ENCODE data around the gene MMGT1.
A peak's percentile ranks its signal among the peaks of the same experiment; 100 is the strongest.
"Not testable (repeated sequence)": the region's sequence is repeated elsewhere in the genome, so short reads cannot be mapped to it uniquely, and the experiment has no call there.

The MMGT1 gene

GRCh38 chrX:135981010-135981409 lies 7.2 kb upstream of the MMGT1 start:
- no peak overlapping the region for H3K4me3 ChIP-seq (ENCODE audit: low read length)
- H3K4me1 ChIP-seq (ENCODE audit: insufficient read depth, low read length): peaks cover 5% of the 10 kb centered on the region
- no peaks in the 10 kb centered on the region for H3K9me3 ChIP-seq (ENCODE audit: low read length)
- H3K27me3 ChIP-seq (ENCODE audit: insufficient read depth, low read length): no peaks in the 10 kb centered on the region
- H2AFZ ChIP-seq (ENCODE audit: low read depth, low read length): no peak overlapping the region
- H3K36me3 ChIP-seq (ENCODE audit: insufficient read depth, low read length): no peaks in the 10 kb centered on the region

GRCh38 chrX:135977611-135978010 lies 3.8 kb upstream of the MMGT1 start:
- Histone ChIP-seq H3K9me3 (ENCODE audit: low read length) (no peaks in the 10 kb centered on the region), H3K4me3 (ENCODE audit: low read length) (no peak overlapping the region), H2AFZ (ENCODE audit: low read depth, low read length) (no peak overlapping the region), H3K4me1 (ENCODE audit: insufficient read depth, low read length) (peaks cover 7% of the 10 kb centered on the region), H3K36me3 (ENCODE audit: insufficient read depth, low read length) (no peaks in the 10 kb centered on the region), H3K27me3 (ENCODE audit: insufficient read depth, low read length) (no peaks in the 10 kb centered on the region)

DNA sequence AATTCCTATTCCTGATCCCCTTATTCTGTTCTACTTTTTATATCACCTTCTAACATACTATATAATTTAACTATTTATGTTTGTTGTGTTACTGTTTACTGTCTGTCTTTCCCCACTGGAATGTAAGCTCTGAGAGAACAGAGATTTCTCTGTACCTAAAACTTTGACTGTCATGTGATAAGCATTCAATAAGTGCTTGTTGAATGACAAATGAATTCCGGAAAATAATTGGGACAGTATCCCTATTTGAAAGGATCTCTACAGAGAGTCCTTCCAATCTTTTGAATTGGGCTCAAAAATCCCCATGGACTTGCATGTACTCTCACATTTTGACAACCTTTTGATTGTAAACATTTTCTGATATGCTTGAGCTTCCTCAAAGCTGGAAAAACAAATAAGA lies 1.6 kb upstream of the MMGT1 start:
- Histone ChIP-seq H3K36me3 (ENCODE audit: insufficient read depth, low read length) (no peaks in the 10 kb centered on the region), H3K27me3 (ENCODE audit: insufficient read depth, low read length) (no peaks in the 10 kb centered on the region), H3K4me3 (ENCODE audit: low read length) (no peak overlapping the region), H3K4me1 (ENCODE audit: insufficient read depth, low read length) (peaks cover 16% of the 10 kb centered on the region), H2AFZ (ENCODE audit: low read depth, low read length) (no peak overlapping the region), H3K9me3 (ENCODE audit: low read length) (no peaks in the 10 kb centered on the region)

GRCh38 chrX:135974279-135974856 lies 580 bp upstream of the MMGT1 start:
- Histone ChIP-seq H3K27me3 (ENCODE audit: insufficient read depth, low read length) (no peaks in the 10 kb centered on the region), H3K4me1 (ENCODE audit: insufficient read depth, low read length) (peaks cover 16% of the 10 kb centered on the region), H3K36me3 (ENCODE audit: insufficient read depth, low read length) (no peaks in the 10 kb centered on the region), H3K9me3 (ENCODE audit: low read length) (no peaks in the 10 kb centered on the region), H2AFZ (ENCODE audit: low read depth, low read length) (peak overlapping the region; percentile 57), H3K4me3 (ENCODE audit: low read length) (peak overlapping the region; percentile 44)

- H2AFZ ChIP-seq (ENCODE audit: low read depth, low read length): peak overlapping the region; percentile 42
- H3K4me3 ChIP-seq (ENCODE audit: low read length): peak overlapping the region; percentile 82
- H3K4me1 ChIP-seq (ENCODE audit: insufficient read depth, low read length): peaks cover 16% of the 10 kb centered on the region
- H3K9me3 ChIP-seq (ENCODE audit: low read length): no peaks in the 10 kb centered on the region
- H3K36me3 ChIP-seq (ENCODE audit: insufficient read depth, low read length): no peaks in the 10 kb centered on the region
- no peaks in the 10 kb centered on the region for H3K27me3 ChIP-seq (ENCODE audit: insufficient read depth, low read length)
These were observed 702 bp downstream of the MMGT1 start for GRCh38 chrX:135973025-135973547.

DNA sequence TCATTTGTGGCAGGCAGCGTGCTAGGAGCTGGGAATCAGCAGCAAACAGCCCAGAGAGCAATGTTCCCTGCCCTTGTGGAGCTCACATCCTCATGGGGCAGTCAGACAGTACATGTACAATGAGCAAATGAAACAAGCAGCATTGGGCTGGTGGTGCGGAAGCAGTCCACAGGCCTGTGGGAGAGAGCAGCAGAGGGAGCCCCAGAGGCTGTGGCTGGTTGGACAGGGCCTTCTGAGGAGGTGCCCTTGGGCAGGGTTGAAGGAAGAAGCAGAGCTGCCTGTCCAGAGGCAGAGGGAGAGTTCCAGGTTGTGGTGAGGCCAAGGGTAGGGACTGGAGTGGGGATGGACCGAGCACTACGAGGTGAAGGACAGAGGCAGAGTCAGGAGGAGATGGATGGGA lies 22.5 kb downstream of the MMGT1 start:
- Histone ChIP-seq H2AFZ (ENCODE audit: low read depth, low read length) (no peak overlapping the region), H3K4me1 (ENCODE audit: insufficient read depth, low read length) (no peaks in the 10 kb centered on the region), H3K27me3 (ENCODE audit: insufficient read depth, low read length) (no peaks in the 10 kb centered on the region), H3K36me3 (ENCODE audit: insufficient read depth, low read length) (no peaks in the 10 kb centered on the region), H3K4me3 (ENCODE audit: low read length) (no peak overlapping the region), H3K9me3 (ENCODE audit: low read length) (no peaks in the 10 kb centered on the region)

DNA sequence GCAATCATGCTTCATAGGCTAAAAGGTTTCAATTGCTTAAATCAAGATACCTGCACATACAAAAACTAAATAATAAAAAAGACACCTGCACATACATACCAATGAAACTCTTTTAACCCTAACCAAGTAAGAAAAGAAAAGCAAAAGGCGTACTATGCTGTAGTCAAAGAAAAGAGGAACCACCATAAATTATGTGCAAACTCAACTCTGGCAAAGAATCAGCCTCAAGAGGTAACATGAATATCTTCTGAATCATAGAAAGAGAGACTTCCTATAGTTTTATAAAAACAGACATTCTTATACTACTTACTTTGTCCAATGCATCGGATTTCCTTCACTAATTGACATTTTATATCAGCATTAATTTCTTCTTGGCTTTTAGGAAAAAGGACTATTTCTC lies 29.3 kb downstream of the MMGT1 start:
- H2AFZ ChIP-seq (ENCODE audit: low read depth, low read length): no peak overlapping the region
- H3K4me3 ChIP-seq (ENCODE audit: low read length): no peak overlapping the region
- no peaks in the 10 kb centered on the region for H3K36me3 ChIP-seq (ENCODE audit: insufficient read depth, low read length)
- no peaks in the 10 kb centered on the region for H3K27me3 ChIP-seq (ENCODE audit: insufficient read depth, low read length)
- no peaks in the 10 kb centered on the region for H3K4me1 ChIP-seq (ENCODE audit: insufficient read depth, low read length)
- H3K9me3 ChIP-seq (ENCODE audit: low read length): peaks cover 2% of the 10 kb centered on the region

DNA sequence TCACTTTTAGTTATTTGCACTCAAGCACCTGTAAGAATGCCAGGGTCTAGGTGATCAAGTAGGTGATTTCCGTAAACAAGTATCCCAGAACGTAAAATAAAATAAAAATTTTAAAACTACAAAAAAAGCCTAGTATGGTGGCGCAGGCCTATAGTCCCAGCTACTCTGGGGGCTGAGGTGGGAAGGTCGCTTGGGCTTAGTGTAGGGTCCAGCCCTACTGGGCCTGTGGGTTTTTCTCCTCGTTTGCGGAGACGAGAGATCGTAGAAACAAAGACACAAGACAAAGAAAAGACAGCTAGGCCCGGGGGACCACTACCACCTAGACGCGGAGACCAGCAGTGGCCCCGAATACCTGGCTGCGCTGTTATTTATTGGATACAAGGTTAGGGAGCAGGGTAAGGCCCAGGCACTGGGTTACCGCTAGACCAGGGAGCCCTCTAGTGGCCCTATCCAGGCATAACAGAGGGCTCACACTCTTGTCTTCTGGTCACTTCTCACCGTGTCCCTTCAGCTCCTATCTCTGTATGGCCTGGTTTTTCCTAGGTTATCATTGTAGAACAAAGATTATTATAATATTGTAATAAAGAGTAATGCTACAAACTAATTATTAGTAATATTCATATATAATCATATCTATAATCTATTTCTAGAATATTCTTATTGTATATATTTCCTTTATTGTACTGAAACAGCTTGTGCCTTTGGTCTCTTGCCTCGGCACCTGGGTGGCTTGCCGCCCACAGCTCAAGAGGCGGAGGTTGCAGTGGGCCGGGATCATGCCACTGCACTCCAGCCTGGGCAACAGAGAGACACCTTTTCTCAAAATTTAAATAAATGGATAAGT lies 41.9 kb downstream of the MMGT1 start:
- Histone ChIP-seq H3K27me3 (ENCODE audit: insufficient read depth, low read length) (peaks cover 5% of the 10 kb centered on the region), H3K9me3 (ENCODE audit: low read length) (no peaks in the 10 kb centered on the region), H2AFZ (ENCODE audit: low read depth, low read length) (no peak overlapping the region)

DNA sequence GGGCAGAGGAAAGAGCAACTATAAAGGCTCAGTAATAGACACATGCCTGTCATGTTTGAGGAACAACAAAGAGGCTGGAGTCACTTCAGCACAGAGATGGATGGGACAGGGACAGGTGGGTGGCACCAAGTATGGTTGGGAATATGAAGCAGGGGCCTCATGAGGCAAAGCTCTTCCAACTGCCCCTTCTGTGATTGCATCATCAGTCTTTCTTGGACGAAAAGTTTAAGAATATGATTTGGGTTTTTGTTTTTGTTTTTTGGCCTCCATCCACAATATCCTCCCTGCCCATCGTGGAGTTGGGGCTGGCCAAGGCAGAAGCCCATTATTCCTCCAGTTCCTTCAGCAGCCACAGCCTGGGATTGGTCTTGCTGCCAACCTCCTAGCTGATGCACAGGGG lies 45.9 kb downstream of the MMGT1 start:
- H3K9me3 ChIP-seq (ENCODE audit: low read length): no peaks in the 10 kb centered on the region
- H3K27me3 ChIP-seq (ENCODE audit: insufficient read depth, low read length): peaks cover 9% of the 10 kb centered on the region

More for the DNA sequence above, 41.9 kb downstream of the MMGT1 start:
- H3K4me1 ChIP-seq (ENCODE audit: insufficient read depth, low read length): no peaks in the 10 kb centered on the region
- no peak overlapping the region for H3K4me3 ChIP-seq (ENCODE audit: low read length)
- H3K36me3 ChIP-seq (ENCODE audit: insufficient read depth, low read length): no peaks in the 10 kb centered on the region

GRCh38 chrX:135923353-135923752 lies 50.4 kb downstream of the MMGT1 start:
- Histone ChIP-seq H3K4me1 (ENCODE audit: insufficient read depth, low read length) (no peaks in the 10 kb centered on the region), H3K9me3 (ENCODE audit: low read length) (no peaks in the 10 kb centered on the region), H3K4me3 (ENCODE audit: low read length) (no peak overlapping the region), H3K27me3 (ENCODE audit: insufficient read depth, low read length) (peaks cover 4% of the 10 kb centered on the region), H3K36me3 (ENCODE audit: insufficient read depth, low read length) (no peaks in the 10 kb centered on the region), H2AFZ (ENCODE audit: low read depth, low read length) (no peak overlapping the region)

More for the DNA sequence above, 45.9 kb downstream of the MMGT1 start:
- no peaks in the 10 kb centered on the region for H3K4me1 ChIP-seq (ENCODE audit: insufficient read depth, low read length)
- no peak overlapping the region for H3K4me3 ChIP-seq (ENCODE audit: low read length)
- no peak overlapping the region for H2AFZ ChIP-seq (ENCODE audit: low read depth, low read length)
- H3K36me3 ChIP-seq (ENCODE audit: insufficient read depth, low read length): no peaks in the 10 kb centered on the region

- not testable (repeated sequence) for H3K36me3 ChIP-seq (ENCODE audit: insufficient read depth, low read length); H3K4me3 ChIP-seq (ENCODE audit: low read length); H3K4me1 ChIP-seq (ENCODE audit: insufficient read depth, low read length); H3K9me3 ChIP-seq (ENCODE audit: low read length); H2AFZ ChIP-seq (ENCODE audit: low read depth, low read length)
- H3K27me3 ChIP-seq (ENCODE audit: insufficient read depth, low read length): peaks cover 11% of the 10 kb centered on the region
These were observed 53.3 kb downstream of the MMGT1 start for GRCh38 chrX:135920516-135920915.

DNA sequence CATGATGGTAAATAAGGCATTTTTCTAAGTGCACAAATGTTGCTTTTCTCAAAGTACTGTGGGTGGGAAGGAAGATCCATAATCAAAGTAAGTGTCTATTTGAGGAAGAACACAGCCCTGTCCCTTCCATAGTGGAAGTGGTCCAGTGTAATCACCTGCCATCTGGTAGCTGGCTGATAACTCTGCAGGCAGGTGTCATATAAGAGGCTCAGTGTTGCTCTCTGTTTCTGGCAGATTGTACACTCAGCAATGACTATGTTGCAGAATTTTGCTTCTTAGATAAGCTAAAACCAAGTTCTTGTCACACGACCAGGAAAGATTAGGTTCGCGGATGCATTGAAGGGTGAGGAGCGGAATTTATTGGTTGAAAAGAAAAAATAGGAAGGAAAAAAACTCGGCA lies 59.4 kb downstream of the MMGT1 start:
- Histone ChIP-seq H2AFZ (ENCODE audit: low read depth, low read length) (no peak overlapping the region), H3K9me3 (ENCODE audit: low read length) (no peaks in the 10 kb centered on the region), H3K4me1 (ENCODE audit: insufficient read depth, low read length) (no peaks in the 10 kb centered on the region), H3K4me3 (ENCODE audit: low read length) (no peak overlapping the region), H3K27me3 (ENCODE audit: insufficient read depth, low read length) (peaks cover 10% of the 10 kb centered on the region), H3K36me3 (ENCODE audit: insufficient read depth, low read length) (no peaks in the 10 kb centered on the region)
